Measurements from ENCODE around the gene ASCC3.

- TF ChIP-seq, protein P1, sequence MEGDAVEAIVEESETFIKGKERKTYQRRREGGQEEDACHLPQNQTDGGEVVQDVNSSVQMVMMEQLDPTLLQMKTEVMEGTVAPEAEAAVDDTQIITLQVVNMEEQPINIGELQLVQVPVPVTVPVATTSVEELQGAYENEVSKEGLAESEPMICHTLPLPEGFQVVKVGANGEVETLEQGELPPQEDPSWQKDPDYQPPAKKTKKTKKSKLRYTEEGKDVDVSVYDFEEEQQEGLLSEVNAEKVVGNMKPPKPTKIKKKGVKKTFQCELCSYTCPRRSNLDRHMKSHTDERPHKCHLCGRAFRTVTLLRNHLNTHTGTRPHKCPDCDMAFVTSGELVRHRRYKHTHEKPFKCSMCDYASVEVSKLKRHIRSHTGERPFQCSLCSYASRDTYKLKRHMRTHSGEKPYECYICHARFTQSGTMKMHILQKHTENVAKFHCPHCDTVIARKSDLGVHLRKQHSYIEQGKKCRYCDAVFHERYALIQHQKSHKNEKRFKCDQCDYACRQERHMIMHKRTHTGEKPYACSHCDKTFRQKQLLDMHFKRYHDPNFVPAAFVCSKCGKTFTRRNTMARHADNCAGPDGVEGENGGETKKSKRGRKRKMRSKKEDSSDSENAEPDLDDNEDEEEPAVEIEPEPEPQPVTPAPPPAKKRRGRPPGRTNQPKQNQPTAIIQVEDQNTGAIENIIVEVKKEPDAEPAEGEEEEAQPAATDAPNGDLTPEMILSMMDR (IDR thresholded peaks at IDR 0.05): no peak
- no peak for TF ChIP-seq EZH2 (IDR thresholded peaks at IDR 0.05)
- TF ChIP-seq EZH2phosphoT487 (IDR thresholded peaks at IDR 0.05): no peak
Observed at GRCh38 chr6:100475554-100476320, 405.4 kb downstream of the ASCC3 start.

Measured in neural progenitor cell (in vitro differentiated cells).